GM19467 (cell line): ENCODE measurements around the gene ZDHHC7.

ENCODE experiments used
- ATAC-seq: cut with Tn5 transposase; IDR thresholded peaks from one replicate; pipeline ENCODE4 v1.9.1; 2021; ENCODE audit warnings: mild to moderate bottlenecking, moderate library complexity; ENCODE audit not compliant: unreplicated experiment

The ZDHHC7 gene

DNA sequence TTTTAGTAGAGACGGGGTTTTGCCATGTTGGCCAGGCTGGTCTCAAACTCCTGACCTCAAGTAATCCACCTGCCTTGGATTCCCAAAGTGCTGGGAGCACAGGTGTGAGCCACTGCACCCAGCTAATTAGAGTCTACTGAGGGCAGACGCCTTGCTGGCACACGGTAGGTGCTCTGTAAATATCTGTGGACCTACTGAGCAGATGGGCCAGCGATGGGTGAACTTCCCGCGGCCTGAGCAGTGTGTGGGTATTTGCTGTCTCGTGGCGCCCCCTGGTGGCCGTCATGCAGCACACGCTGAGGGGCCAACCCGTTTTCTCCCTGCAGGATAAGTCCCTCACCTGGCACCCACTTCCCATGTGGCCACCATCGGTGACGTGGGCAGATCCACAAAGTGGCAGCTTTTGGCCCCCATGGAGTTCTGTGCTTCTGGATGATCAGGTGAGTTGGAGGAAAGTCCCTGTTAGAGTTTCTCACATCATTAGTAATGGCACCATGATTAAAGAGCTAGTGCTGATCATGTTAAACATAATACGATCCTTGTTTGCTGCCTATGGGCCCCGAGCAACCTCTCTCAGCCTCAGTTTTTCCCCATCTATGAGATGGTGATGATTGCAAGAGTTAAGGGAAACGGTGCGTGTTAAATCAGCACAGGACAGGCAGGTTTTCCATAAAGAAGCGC lies 40.7 kb downstream of the ZDHHC7 start:
- no peak for ATAC-seq

DNA sequence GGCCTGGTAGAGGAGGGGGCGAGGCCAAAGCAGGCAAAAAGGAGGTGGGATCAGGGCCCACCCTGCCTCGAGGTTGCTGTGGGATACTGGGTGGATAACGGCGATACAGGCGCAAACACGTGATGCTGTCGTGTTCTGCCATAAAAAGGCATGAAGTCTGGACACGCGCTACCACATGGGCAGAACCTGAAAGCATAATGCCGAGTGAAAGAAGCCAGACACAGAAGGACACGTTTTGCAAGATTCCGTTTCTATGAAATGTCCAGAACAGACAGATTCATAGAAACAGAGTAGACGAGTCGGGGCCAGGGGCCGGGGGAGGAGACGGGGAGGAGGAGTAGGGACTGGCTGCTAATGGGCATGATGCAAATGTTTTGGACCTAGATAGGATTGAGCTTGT lies 43.5 kb downstream of the ZDHHC7 start:
- ATAC-seq, result no peak

- no peak for ATAC-seq
Measured at GRCh38 chr16:84965428-84966415, 45.6 kb downstream of the ZDHHC7 start.

DNA sequence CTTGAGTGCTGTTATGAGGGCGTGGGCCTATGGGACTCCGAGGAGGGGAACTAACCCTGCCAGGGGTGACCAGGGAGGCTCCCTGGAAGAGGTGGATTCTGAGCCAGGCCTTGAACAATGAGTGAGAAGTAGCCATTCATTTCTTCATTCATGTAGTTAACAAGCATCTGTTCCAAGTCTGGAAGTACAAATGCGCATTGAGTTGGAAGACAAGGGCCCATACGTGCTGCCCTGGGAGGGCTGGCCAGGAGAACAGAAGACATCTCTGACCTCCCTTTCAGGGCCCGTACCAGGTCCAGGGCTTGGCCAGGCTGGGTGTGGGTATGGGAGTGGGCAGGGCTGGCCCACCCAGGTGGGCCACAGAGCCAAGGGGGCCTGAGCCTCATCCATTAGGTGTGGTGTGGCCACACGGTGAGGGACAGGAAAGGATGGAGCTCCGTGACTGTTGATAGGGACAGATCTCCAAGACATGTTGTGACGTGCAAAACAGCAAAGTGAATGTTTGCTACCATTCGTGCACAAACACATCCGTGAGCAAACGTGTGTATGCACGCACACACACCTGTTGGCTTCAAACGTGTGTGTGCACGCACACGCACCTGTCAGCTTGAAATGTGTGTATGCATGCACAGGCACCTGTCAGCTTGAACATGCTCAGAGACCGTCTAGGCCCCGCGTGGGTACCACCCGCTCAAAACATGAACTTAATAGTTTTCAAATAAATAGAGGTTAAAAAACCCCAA lies 46.8 kb downstream of the ZDHHC7 start:
- ATAC-seq, result no peak

- ATAC-seq, result no peak
Measured at GRCh38 chr16:84963066-84963465, 48.3 kb downstream of the ZDHHC7 start.

DNA sequence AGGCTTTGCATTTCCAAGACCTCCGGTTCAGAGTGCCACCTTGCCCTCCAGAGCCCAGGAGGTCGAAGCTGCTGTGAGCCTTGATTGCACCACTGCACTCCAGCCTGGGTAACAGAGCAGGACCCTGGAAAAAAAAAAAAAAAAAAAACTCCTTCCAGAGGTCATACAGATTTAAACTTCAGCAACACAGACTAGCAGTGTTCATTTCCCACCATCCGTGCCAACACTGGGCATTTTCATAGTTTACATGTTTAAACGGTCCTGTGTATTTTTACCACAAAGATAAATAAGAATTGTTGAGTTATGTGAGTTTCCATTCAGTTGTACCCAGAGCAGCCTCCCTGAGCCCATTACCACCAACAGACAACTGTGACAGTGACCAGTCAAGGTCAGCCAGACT lies 50.4 kb downstream of the ZDHHC7 start:
- no peak for ATAC-seq

- ATAC-seq, result no peak
Measured at GRCh38 chr16:84959784-84960417, 51.4 kb downstream of the ZDHHC7 start.

- ATAC-seq, result no peak
Measured at GRCh38 chr16:84959045-84959576, 52.2 kb downstream of the ZDHHC7 start.

DNA sequence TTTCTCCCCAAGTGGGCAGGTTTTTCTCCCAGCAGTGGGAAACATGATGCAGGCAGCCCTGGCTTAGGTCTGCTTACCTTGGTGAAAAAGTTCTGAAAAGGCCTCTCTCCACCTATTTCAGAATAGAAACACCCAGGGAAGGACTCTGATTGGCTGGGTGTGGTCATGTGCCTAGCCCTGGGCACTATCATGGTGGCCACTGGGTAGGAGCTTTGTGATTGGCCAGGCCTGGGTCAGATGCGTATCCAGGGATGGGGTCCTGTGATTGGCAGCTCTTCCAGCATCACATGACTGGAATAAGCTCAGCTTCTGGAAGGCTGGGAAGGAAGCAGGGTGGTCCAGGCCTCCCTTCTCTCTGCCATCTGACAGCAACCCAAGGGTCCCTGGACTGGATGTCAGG lies 53.5 kb downstream of the ZDHHC7 start:
- no peak for ATAC-seq

DNA sequence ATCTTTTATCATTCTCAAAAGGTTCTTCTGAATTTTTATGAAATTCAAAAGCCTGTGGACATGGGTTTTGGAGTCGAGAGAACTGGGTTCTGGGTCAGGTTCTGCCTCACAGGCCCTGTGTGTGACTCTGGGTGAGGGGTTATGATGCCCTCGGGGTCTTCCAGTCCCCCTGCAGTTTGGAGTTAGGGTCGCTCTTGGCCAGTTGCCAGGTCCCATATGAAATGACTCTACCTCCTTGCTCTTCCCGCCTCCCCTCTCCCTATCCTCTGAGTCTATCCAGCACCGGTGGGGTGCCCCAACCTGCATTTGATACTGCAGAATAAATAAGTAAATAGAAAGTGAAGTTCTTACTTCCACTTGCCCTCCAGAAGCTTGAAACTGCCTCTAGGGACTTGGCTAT lies 54.1 kb downstream of the ZDHHC7 start:
- no peak for ATAC-seq

DNA sequence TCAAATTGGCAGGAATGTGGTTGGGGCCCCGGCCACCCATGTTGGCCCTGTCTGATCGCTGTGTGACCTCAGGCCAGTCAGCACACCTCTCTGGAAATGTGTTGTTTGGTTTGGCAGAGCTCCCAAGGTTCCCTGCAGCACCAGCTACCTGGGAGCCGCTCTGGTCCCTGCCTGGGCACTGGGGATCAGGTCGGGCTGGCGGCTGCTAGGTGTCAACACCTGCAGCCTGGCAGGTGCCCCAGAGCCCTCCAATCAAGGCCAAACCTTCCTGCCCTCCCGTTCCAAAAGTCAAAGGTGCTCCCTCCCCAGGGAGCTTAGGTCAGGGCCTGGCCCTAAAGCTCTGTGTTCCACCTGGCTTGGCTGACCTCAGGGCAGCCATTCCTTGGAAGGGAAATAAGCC lies 55.9 kb downstream of the ZDHHC7 start:
- ATAC-seq, result no peak

DNA sequence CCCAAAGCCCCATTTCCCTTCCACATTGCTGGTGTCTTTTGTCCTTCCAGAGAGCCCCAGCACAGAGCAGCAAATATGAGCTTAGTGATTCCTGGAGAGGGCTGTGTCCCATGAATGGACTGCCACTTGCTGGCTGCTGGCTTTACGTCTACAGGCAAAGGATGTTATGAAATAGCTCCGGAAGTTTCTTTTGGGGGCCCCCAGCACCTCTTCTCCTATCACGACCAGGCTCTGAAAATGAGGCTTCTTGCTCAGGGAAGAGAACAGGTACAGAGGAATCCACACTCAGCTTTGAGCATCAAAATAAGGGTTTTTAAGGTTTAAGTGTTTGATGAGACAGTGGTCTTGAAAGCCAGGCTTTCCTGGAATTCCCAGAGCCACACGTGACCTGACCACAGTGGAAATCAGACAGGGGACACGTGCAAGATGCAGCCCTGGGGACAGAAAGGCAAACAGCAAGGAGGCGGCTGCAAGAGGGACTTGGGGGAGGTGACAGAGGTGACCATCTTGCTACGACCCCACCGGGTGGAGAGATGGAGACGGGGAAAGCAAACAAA lies 58.1 kb downstream of the ZDHHC7 start:
- ATAC-seq, result no peak

- ATAC-seq, result no peak
Measured at GRCh38 chr16:84952335-84953189, 58.8 kb downstream of the ZDHHC7 start.

DNA sequence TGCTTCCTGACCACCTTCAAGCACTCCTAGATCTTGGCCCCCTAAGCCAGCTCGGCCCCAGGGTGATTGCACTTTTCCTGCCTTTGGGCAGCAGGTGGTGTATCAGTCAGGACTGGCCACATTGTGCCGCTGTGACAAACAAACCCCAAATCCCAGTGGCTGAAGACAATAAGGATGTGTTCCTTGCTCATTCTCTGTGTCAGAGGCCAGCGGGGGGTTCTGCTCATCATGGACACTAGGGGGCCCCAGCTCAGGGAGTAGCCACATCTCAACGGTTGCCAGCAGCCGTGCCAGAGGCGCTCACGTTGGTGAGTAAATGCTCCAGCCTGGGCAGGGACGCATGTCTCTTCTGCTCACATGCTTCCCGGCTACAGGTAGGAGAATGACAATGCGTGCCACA lies 60.4 kb downstream of the ZDHHC7 start:
- no peak for ATAC-seq

- no peak for ATAC-seq
Measured at GRCh38 chr16:84949772-84950436, 61.4 kb downstream of the ZDHHC7 start.

DNA sequence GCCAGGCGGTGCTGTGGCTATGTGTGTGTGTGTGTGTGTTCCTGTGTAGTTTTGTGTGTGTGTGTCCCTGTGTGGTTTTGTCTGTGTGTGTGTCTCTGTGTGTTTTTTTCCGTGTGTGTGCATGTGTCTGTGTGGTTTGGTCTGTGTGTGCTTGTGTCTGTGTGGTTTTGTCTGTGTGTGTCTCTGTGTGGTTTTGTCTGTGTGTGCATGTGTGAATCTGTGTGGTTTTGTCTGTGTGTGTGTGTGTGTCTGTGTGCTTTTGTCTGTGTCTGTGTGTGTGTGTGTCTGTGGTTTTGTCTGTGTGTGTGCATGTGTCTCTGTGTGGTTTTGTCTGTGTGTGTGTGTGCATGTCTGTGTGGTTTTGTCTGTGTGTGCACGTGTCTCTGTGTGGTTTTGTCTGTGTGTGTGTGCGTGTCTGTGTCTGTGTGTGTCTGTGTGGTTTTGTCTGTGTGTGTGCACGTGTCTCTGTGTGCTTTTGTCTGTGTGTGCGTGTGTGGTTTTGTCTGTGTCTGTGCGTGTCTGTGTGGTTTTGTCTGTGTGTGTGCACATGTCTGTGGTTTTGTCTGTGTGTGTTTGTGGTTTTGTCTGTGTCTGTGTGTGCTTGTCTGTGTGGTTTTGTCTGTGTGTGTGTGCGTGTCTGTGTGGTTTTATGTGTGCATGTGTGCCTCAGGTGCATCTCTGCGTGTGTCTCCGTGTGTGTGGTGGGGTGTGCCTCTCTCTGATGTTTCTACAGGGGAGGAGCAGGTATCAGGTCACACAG lies 62.3 kb downstream of the ZDHHC7 start:
- ATAC-seq, result no peak

DNA sequence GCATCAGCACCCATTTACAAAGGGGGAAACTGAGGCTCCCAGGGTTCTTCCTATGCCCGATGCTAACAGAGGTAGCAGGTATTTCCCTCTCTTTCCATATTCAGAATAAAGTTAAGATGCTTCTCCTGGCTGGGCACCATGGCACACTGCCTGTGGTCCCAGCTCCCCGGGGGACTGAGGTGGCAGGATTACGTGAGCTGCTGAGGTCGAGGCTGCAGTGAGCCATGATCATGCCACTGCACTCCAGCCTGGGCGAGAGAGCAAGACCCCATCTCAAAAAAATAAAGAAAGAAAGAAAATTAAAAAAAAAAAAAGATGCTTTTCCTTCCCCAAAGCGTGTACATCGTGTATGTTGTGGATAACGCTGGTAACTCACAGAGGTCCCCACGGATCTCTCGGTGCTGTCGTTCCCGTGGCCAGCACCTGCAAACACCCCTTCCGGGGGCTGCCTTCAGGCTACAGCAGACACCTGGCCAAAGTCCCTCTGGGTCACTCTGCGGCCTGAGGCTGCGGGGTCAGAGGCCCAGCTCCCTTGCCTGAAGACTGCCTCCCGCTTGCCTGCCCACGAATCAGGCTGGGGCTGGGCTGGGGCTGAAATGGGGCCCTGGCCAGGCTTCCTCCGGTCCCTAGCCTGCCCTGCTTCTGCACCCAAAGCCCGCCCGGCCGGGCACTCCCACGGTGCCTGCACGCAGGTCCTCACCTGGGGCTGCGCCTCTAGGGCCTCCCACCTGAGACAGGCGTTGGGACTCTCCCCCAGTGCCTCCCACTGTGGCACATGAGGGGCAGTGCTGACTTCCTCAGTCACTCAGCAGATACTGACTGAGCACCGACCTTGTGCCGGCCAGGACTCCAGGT lies 63.1 kb downstream of the ZDHHC7 start:
- no peak for ATAC-seq
